ENCODE results near the gene RMND5A.

GRCh38 chr2:86818114-86818801 is 98.2 kb downstream of the RMND5A start:
- no peak for TF ChIP-seq CTCF (conservative IDR thresholded peaks at IDR 0.05)
- no peak for TF ChIP-seq ZFX (IDR thresholded peaks at IDR 0.05)

All from C4-2B (cell line).